HG02763 (cell line): ENCODE results near the gene TTC39A.

ENCODE experiments used
- ATAC-seq: cut with Tn5 transposase; IDR thresholded peaks from one replicate; pipeline ENCODE4 v1.9.1; 2021; ENCODE audit warnings: mild to moderate bottlenecking, moderate library complexity; ENCODE audit not compliant: unreplicated experiment

Gene TTC39A

DNA sequence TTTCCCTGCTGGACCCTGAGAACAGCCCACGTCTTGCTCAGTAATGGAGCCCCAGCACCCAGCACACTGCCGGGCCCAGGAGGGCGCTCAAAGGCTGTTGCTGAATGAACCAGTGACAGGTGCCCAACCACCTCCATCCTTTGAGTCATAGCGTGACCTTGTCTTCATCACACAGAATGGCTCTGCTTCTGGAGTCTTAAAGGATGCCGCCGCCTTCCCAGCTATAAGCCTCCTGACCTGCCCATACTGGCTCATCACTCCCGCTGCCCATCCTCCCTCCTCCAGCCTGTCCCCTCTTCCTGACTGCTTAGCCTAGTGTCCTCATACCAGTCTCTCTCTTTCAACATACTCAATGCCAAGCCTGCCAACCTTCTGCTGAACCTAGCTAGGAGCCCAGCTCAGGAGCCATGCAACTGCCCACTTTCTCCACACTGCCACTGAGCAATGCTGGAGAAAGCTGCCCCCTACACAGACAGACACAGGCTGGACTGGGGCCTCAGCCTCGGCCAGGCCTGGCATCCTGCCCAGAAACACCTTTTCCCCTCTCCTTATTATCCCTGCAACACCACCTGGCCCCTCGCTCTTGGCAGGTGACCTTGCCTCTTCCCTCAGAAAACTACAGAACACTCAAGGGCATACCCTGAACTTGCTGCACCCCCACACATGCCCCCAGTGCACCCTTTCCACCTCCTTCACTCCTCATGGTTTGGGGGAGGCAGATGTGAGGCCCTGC lies 14.1 kb downstream of the TTC39A start:
- no peak for ATAC-seq

DNA sequence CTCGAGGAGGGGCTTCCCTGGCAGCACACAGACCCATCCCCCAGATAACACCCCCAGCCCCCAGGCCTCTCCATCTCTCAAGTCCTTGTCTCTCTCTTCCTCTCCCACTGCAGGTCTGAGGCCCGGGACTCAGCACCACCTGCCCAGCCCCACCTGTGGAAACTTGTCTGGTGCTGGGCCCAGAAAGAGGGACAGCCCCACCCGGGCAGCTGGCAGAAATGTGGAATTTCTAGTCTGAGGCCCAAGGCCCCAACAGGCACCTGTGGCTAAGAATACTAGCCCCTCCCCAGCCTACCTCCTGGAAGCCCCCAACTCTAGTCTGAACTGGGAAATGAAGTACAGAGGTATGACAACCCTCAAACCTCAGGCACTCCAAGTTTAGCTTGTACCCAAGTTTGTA lies 15.4 kb downstream of the TTC39A start:
- ATAC-seq, result no peak

DNA sequence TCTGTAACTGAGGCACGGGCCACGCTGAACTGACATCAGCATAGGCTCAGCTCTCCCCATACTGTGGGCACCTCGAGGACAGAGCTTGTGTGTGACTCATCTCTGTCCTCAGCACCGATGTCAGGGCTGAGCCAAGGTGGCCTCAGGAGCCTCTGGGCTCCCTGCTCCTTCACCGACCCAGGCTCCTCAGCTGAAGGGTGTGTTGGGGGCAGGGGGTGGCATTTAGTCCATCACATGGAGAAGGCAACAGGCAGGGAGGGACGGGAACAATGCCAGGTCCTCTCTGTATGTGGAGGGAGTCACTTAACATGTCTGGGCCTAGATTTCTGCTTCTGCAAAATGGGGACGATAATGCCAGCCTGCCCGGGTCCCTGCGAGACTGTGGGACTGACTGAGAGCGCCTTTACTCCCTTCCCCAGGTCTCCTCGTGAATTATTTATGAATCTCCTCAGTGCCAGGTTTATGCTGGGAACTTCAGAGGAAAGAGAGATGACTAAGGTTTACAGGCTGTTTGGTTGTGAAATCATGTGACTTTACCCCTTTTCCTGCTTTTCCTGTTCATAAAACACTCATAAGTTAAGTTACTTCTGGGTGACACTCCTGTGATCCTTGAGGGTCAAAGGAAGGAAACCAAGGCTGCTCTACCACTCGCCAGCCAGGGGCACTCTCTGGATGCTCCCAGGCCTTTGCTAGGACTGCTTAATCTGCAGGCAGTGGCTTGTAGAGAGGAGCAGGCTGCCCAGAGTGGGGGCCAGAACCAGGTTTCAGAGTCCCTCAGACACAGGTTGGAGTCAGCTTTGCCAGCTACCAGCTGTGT lies 16.2 kb downstream of the TTC39A start:
- ATAC-seq, result no peak

DNA sequence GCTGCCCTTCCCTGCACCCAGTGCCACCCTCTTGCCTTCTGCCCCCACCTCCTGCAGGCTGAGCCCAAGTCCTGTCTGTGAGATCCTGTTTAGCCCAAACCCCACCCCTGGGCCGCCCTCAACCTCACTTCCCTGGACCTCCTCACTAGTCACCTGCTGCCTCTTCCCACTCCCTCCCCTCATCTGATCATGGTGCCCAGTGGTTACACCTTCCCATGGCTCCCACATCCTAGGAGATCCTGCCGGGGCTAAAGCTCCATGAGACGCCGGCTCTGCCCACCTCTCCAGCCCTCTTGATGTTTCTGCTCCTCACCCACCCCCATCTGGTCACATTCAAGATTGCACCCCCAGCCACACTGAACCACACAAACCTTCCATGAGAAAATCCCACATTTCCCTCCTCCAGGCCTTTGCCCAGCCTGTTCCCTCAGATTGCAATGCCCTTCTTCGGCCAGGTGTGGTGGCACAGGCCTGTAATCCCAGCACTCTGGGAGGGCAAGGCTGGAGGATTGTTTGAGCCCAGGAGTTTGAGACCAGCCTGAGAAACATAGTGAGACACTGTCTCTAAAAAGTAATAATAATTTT lies 17.0 kb downstream of the TTC39A start:
- no peak for ATAC-seq

DNA sequence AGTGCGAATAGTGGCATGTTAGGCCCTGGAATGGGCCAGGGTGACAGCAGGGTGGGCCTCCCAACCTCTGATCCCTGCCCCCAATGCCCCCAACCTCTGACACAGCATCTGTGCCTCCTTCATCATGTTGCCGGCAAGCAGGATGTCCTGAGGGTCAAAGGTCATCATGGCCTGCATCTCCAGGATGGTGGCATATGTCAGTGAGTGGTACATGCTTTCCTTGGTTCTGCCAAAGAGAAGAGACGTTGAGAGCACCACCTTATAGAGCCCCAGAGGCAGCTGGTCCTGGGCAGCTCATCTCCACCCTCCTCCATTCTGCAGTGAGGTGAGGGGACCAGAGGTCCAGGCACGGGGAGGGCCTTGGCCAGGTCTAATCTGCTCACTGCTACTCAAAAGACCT lies 17.6 kb downstream of the TTC39A start:
- no peak for ATAC-seq

DNA sequence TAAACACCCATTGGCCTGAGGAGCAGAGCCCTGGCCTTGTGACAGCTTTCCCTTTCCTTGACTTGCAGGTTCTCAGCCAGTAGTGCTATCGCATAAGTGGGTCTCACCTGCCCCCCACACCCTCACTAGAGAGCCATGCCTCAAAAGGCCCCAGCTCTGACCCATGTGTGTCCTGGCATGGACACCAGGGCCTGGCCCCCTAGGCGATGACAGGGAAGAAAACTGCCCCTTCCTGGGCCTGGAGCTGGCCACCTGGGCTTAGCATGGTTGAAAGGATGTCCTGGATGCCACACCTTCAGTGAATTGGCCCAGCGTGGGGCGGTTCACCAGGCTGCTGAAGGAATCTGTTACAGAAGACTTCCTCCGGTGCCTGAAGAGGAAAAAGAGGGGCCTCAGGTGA lies 18.5 kb downstream of the TTC39A start:
- ATAC-seq, result no peak

DNA sequence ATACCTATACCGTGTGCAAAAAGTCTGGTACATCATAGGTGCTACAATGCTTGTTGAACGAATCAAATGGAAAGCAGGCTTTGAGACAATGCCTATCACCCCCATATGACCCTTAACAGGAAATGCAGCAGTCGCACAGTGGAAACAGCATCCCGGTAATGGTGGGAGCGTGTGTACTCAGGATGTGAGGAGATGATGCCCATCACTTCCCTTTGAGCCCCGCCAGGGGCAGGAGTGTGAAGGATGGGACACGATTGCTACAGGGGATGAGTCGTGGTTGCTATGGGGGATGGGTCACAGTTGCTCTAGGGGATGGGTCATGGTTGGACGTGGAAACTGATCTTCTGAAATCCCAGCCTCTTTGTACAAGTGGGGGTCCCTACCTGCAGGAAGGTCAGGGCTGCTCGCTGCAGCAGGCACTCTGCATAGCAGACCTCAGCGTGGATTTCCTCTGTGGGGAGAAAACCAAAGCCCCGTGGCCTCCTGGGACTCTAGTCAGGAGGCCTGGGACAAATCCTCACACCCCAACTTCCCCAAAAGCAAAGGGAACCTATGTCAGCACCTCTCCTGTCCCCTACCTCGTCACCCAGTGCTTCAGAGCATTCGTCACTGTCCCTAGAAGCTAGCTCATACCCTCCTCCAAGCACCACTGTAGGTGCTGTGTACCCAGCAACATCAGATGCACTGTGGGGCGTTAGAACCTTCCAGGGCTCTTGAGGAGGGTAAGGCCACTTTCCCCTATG lies 19.3 kb downstream of the TTC39A start:
- no peak for ATAC-seq

DNA sequence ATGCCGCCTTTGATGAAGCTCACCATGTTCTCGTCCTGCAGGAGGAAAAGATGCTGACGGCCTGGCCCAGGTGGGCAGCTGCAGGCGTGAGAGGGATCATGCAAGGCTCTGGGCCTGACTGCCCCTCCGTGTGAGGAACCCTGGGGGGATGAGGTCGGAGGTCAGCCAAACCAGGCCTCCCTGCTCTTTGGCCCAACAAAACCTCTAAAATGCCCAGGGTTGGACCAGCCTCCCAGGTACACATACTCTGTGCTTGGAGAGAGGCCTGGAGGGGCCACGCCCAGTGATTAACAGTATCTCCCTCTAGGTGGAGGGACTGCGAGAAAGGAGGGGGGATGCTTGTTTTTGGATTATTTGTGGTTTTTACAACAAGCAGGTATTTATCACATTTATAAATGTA lies 21.1 kb downstream of the TTC39A start:
- no peak for ATAC-seq

DNA sequence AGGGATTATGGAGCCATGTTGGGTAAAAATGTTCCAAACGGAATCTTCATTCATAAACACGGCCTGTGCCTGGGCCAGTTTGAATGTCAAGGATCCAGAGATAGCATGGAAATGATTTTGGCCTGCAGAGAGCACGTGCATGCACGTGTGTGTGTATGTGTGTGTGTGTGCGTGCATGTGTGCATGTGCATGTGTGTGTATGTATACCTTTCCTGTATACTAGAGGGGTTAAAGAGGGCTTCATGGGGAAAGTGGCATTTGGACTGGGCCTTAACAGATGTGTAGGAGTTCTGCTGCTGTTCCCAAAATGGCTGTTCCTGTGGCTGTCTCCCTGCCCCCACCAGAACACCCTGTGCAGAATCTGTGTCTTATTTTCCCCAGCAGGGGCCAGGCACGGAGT lies 21.7 kb downstream of the TTC39A start:
- no peak for ATAC-seq

DNA sequence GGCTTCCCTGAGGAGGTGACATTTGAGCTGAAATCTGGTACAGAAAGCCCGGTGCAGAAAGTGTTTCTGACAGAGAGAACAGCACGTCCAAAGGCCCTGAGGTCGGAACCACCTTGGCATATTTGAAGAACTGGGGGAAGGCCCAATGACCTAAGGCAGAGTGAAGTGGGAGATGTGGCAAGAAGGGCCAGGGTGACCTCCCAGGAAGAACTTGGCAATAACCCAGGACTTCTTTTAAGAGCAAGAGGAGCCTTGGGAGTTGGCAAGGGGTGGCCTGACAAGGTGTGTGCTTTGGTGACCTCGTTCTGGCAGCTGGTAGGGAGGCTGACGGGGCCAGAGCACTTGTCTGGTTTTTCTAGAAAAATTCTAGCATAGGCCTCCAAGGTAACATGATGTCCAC lies 23.4 kb downstream of the TTC39A start:
- ATAC-seq, result no peak

DNA sequence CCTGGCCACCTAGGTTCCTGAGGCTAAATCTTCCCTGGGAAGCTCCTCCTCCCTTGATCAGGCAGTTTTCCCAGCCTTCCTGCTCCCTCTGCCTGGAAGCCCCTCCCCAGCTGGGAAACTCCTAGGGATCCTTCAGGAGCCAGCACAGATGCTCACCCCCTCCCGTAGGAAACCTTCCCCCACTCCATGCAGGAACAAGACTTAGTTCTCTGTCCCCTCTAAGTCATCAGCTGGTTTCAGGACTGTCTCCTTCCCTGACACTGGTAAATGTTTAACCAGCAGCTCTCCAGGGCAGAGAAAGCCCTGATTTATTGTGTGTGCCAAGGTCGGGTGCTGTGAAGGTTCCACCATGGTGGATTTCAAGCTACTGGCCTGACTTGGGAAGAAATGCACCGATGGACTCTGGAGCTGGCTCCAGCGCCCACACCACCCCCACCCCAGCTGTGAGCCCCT lies 25.0 kb downstream of the TTC39A start:
- ATAC-seq, result no peak

DNA sequence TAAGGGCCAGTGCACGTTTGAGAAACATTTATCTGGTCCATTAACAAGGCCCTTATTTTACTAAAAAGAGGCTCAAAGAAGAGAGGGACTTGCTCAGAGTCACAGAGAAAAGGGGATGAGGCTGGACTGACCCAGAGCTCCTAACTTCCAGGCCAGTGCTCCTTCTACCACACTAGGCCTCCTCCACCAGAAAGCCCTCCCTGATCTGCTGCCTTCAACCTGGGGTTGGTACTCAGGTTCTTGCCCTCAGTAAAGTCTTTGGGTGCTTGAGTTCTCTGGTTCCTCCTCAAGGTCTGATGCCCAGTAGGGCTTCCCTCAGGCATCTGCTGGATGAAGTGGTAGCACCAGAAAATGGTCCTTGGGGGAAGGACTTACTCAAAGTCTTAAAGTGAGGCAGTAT lies 26.0 kb downstream of the TTC39A start:
- no peak for ATAC-seq

DNA sequence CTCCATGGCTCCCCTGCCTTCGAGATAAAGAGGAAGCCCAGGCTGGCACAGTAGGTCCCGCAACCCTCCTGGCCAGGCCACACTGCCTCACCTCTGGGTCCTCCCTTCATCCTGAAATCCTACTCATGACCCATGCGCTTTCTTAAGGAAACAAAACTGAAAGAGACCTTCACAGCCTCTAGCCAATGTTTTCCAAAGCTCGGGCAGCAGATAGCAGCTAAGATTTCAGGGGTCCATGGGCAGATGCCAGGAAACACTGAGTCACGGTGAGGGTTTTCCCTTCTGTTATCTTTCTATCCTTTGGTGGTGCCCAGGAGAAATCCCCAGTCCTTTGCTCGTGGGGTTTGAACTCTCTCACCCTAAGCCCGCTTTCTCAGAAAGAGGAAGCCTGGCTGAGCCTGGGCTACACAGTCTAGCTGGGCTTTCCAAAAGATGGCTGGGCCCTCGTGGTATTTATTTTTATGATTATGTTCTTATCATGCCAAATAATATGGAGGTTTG lies 26.6 kb downstream of the TTC39A start:
- ATAC-seq, result no peak

DNA sequence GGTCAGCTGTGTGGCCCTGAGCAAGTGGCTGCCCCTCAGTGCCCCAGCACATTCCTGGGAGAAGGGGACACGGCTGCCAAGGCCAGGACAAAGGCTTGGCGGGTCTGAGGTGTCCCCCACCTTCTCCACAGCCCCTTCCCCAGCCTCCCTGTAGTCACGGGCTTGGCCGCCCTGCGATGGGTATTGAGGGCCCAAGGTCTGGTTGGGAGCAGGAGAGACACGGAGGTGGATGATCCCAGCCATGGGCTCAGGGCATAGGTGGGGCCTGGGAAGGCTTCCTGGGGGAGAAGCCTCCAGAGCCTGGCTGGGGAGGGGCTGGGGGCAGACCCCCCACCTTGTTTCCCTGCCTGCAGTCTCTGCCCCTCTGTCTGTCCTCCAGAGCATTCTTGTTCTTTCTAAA lies 27.0 kb downstream of the TTC39A start:
- ATAC-seq, result no peak

DNA sequence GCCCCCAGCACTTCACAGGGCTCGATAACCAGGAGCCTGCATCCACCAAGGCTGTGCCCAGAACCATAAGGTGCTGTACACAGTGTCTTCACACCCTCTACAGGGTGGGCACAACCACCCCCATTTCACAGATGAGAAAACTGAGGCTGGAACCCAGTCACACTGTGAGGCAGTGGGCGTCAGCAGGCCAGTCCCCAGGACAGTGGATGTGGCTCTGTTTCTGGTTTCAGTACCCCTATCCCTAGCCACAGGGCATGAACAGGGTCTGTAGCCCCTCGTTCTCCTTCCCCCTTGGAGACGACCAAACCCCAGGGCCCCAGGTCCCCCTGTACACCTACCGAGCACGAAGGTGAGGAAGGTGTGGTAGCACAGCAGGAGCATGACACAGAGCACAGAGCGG lies 27.6 kb downstream of the TTC39A start:
- ATAC-seq, result no peak

DNA sequence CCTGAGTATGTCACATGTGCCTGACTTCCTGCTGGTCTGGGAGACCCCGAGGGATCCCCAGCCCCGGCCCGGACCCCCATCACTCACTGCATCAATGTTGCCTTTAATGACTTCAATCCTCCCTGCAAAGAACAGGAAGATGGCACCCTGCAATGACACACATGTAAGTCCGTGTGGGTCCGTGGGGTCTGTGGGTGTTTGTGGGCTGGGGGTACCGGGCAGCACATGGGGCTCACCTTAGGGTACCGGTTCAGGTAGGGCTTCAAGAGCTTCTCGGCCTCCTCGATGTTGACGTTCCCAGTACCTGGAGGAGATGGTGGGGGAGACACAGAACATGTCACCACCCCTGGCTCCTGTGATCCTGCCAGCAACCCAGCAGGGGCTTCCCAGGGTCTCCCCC lies 28.1 kb downstream of the TTC39A start:
- ATAC-seq, result no peak

DNA sequence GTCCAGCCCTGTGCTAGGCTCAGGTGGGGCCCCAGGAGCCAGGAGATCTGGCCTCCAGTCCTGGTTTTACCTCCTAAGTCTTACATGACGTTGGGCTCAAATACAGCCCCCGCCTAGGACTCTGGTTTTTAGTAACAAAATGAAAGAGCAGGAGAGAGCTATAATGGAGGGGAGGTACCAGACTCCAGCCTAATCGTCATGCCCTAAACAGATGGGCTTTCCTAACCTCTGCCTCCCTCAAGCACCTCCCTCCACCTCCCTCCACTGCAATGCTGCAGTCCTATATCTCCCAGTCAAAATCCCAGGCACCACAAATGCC lies 28.6 kb downstream of the TTC39A start:
- ATAC-seq, result no peak

DNA sequence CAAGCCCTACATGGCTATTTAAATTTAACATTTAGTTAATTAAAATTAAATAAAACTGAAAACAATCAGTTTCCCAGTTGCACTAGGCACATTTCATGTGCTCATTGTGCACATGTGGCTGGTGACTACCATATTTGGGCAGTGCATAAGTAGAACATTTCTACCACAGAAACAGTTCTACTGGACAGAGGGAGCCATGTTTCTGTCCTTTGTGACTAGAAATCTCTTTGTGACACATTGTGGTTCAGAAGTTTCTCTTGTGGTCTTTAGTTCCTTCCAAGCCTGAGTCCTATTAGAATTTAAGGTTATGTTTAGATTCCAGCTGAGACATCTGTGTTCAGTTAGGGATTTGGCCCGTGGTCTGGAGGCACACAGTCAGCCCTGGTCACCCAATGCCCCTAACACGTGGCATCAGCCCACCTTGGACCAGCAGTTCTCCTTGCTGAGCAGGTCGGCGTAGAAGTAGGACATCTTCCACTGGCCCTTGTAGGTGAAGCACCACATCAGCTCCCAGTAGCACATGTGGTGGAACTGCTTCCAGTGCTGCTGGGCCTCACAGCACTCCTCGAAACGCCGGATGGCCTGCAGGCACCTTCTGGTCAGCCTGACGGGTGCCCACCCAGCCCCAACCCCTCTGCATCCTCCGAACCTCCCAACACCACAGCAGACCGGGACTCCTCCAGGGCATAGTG lies 29.1 kb downstream of the TTC39A start:
- ATAC-seq, result no peak

DNA sequence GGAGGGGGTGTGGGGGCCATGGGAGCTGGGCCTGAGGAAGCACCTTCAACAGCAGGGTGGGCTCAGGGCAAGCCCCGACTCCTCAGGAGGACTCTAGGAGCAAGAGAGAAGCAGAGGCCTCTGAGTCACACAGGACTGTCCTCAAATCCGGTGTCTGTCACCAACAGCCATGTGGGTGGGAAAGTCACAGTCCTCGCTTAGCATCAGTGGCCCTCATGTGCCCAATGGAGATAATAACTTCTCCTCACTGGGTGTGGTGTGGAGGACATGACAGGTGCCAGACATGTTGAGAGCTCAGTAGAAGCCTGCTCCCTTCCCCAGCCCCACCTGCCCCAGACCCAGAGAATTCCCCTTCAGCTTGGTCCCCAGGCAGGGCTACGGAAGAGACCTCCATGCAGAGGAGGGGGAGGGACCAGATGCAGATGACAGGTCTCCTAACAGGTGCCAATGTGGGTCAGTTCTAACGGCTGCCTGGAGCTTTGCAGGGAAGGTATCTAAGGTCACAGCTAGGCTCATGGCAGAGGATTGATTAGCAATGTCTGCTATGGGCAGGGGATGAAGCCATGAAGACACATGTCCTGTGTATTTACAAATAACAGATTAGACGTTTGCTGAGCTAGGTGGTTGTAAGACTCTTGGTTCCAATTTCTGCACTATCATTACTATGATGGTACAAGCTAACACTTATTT lies 30.2 kb downstream of the TTC39A start:
- no peak for ATAC-seq

DNA sequence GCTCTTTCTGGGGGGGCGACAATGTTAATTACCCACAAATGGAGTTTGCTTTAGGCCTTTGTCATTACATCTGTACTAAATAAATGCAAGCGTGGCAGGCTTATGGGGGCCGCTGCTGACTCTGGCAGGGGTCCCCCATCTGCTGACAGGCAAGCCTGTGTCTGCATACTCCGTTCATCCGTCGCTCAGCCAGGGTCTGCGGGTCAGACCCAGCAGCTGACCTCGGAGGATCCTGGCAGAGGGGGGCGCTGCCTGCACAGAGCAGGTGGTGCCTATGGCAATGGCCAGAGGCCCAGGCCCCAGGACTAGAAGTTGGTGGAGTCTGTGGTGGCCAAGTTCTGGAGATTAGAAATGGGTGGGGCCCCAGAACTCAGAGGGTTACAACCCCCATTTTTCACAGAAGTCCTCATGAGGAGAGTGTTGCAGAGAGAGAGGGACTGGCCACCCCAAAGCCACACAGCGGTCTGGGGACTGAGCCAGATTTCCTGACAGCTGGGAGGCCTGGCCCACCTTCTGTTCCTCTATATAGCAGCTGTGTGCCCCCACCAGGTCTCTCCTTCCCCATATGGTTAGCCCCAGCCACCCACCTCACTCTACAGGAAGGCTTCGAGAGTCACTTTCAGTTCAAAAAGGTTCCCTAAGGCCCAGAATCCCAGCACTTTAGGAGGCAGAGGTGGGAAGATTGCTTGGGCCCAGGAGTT lies 31.0 kb downstream of the TTC39A start:
- ATAC-seq, result no peak
